GM12801 (cell line): Measurements from ENCODE around the gene ERMARD.

ENCODE experiments used
- CTCF ChIP-seq: IDR thresholded peaks from one replicate; pipeline ENCODE4 v1.5.1; 2011; ENCODE audit warnings: control low read depth; ENCODE audit not compliant: insufficient read length; ENCODE audit errors: extremely low read depth

Gene ERMARD

GRCh38 chr6:169793408-169793807, 42.0 kb downstream of the ERMARD start:
- TF ChIP-seq CTCF: no peak

GRCh38 chr6:169794317-169795055, 43.1 kb downstream of the ERMARD start:
- TF ChIP-seq CTCF: no peak

DNA sequence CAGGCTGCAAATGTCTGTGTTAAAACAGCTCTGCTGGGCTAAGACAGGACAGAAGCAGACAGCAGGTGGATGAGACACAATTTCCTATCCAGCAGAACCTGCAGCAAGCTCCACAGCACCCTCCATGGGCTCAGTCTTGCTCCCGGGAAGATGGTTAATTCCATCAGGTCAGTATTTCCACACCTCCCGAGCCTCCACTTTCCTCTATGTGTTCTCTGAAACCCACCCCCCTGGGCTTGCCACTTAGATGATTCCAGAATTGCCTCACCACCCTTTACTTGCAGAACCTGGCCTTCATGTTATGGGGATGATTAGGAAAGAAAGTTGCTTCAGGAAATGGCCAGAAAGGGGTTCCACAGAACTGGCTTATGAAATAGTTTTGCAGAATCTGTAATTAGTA, 43.8 kb downstream of the ERMARD start:
- TF ChIP-seq CTCF: no peak

GRCh38 chr6:169798764-169799473, 47.5 kb downstream of the ERMARD start:
- no peak for TF ChIP-seq CTCF

- TF ChIP-seq CTCF: no peak
Observed at GRCh38 chr6:169799474-169799926, 48.1 kb downstream of the ERMARD start.

DNA sequence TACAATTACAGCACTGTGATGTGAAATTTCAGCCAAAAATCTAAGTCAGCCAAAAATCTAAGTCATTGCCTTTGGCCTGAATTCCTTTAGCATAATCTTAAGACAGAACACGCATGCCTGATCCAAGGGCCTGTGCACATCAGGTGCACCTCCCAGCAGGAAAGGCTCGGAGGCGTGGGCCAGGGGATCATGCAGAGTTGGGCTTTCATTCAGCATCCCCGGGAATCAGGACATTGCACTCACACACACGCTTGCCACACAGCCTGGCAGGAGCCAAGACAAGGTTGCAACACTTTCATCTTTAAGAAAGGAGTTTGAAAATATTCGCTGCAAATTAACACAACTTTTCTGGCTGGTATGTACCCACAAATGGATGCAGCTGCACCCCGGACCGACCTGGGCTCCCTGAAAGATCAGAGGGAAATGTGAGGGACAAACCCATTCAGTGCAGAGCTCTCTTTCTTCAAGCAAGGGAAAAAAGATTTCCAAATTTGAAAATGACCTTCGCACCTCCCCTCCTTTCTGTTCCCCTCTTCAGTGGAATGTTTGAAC, 48.8 kb downstream of the ERMARD start:
- no peak for TF ChIP-seq CTCF

GRCh38 chr6:169800668-169801395, 49.4 kb downstream of the ERMARD start:
- TF ChIP-seq CTCF: no peak
